Peyer's patch (tissue), 4 donors: ENCODE results near the gene FKRP. TPM values are rescaled to one million over a fixed set of nuclear protein-coding genes. Genes with fewer than 3 reads are reported as not detected.
A peak's percentile ranks its signal among the peaks of the same experiment; 100 is the strongest.

Source experiments
- DNase-seq, 3 donors: peaks; one replicate each; pipeline ENCODE4 v3.0.0-alpha.2; 2017 to 2019
- H3K27ac ChIP-seq, 4 donors: fragments of 200-600 bp; sonication (generic); one replicate each; pipeline ENCODE4 v1.5.1; 2016 to 2019
- H3K27me3 ChIP-seq, 2 donors: fragments of 200-600 bp; sonication (generic); one replicate each; pipeline ENCODE4 v1.5.1; 2019
- H3K36me3 ChIP-seq, 3 donors: fragments of 200-600 bp; sonication (generic); one replicate each; pipeline ENCODE4 v1.5.1; 2016 to 2019
- H3K4me1 ChIP-seq, 4 donors: fragments of 200-600 bp; sonication (generic); one replicate each; pipeline ENCODE4 v1.5.1; 2016 to 2019
- H3K4me3 ChIP-seq, 4 donors: fragments of 200-600 bp; sonication (generic); 1 replicate in 3 of 4; 2 replicates in 1 of 4; pipeline ENCODE4 v1.5.1; 2016 to 2019; ENCODE audit warnings: mild to moderate bottlenecking in 1 of 4
- H3K9me3 ChIP-seq, 4 donors: fragments of 200-600 bp; sonication (generic); one replicate each; pipeline ENCODE4 v1.5.1; 2016 to 2019; ENCODE audit warnings: mild to moderate bottlenecking in 1 of 4
- POLR2A ChIP-seq, 2 donors: fragments of 450-650 bp; IDR thresholded peaks; one replicate each; pipeline ENCODE4 v1.5.1; 2017; ENCODE audit warnings: antibody characterized with exemption in 2 of 2, mild to moderate bottlenecking in 2 of 2, moderate library complexity in 2 of 2
- total RNA-seq, 4 donors: library from RNA; depleted of rRNA; stranded (reverse); fragments of >200 nt; gene quantifications; one replicate each; pipeline ENCODE4 v1.1.0, GENCODE V29; 2016
- TF ChIP-seq, protein P1 (sequence below), 6 experiments: fragments of 450-650 bp in 4 of 6; fragments of 200-600 bp in 2 of 6; sonication (generic) in 1 of 6; IDR thresholded peaks; one replicate each; pipeline ENCODE4 v1.5.1; 2017 to 2019; ENCODE audit warnings: antibody characterized with exemption in 6 of 6, mild to moderate bottlenecking in 3 of 6, moderate library complexity in 1 of 6

The FKRP gene
- total RNA-seq, 4 donors from 2014 or later: 9.1 to 18.6 (median 15.3) TPM

DNA sequence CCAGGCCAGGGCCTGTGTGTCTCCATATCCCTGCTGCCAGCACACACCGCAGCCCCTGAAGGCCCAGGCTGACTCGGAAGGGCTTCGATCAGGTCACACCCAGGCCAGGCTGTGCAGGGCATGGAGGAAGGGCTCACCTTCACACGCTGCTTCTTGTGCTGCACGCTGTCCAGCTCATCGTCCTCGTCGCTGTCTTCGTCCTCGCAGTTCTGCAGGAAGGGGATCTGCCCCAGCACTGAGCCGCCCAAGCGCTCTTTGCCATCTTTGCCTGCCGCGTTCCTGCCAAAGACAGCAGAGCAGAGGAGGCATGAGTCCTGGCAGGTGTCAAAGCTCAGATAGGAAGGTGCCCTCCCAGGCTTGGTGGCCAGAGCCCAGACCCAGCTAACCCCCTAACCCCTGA is 15.3 kb upstream of the FKRP start:
- no peak for DNase-seq
- Histone ChIP-seq H3K36me3 (peaks cover 0 to 93% (median 0%) of the 10 kb centered on the region in 3 donors), H3K4me3 (no peak overlapping the region), H3K4me1 (peaks cover 0 to 10% (median 0%) of the 10 kb centered on the region in 4 donors), H3K9me3 (no peaks in the 10 kb centered on the region), H3K27me3 (no peaks in the 10 kb centered on the region), H3K27ac (no peak overlapping the region)
- no peak for TF ChIP-seq POLR2A (IDR thresholded peaks at IDR 0.05)
- TF ChIP-seq, protein P1, sequence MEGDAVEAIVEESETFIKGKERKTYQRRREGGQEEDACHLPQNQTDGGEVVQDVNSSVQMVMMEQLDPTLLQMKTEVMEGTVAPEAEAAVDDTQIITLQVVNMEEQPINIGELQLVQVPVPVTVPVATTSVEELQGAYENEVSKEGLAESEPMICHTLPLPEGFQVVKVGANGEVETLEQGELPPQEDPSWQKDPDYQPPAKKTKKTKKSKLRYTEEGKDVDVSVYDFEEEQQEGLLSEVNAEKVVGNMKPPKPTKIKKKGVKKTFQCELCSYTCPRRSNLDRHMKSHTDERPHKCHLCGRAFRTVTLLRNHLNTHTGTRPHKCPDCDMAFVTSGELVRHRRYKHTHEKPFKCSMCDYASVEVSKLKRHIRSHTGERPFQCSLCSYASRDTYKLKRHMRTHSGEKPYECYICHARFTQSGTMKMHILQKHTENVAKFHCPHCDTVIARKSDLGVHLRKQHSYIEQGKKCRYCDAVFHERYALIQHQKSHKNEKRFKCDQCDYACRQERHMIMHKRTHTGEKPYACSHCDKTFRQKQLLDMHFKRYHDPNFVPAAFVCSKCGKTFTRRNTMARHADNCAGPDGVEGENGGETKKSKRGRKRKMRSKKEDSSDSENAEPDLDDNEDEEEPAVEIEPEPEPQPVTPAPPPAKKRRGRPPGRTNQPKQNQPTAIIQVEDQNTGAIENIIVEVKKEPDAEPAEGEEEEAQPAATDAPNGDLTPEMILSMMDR (IDR thresholded peaks at IDR 0.05): no peak

DNA sequence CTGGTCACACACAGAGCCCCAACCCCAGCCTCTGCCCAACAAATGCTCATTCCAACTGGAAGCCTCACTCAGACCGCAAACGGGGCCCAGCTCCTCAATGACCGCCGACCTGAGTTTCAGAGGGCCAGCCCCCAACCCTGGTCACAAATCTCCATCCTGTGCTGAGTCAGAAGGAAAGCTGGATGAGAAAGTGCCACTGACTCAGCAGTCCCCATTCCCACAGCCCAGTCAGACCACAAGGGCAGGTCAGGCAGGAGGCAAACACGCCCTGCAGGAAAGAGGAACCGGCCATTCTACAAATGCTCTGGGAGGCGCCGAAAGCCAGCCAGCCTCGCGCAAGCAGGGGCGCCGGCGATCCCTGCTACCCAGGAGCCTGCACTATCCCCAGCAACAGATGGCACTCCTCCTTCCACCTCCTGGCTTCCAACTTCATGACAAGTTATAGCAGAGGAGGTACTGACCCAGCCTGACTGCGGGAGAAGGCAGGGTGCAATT is 14.8 kb upstream of the FKRP start:
- H3K36me3 ChIP-seq: peaks cover 0 to 93% (median 0%) of the 10 kb centered on the region in 3 donors
- no peak for DNase-seq
- peak overlapping the region in 1 of 4 donors; percentile 28 for H3K27ac ChIP-seq

DNA sequence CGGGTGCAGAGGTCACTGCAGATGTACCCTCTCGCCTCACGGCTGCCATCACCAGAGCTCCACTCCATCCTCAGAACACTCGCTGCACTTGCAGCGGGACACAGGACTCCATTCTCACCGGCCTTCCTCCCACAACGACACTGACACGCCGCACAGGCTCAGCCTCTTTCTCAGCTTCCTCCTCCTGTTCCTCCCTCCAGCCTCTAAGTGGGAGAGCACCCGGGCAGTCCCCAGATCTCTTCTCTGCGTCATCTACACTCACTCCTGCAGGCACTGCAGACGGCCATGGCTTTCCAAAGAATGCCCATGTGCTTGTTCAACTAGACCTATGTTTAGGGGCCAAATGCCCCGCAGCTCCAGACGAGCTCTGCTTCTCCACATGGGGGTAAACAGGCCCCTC is 14.3 kb upstream of the FKRP start:
- peaks cover 0 to 91% (median 0%) of the 10 kb centered on the region in 3 donors for H3K36me3 ChIP-seq
- TF ChIP-seq POLR2A (IDR thresholded peaks at IDR 0.05): no peak
- TF ChIP-seq, protein P1 (IDR thresholded peaks at IDR 0.05): no peak

More for the DNA sequence above, 14.8 kb upstream of the FKRP start:
- H3K4me3 ChIP-seq: no peak overlapping the region
- H3K9me3 ChIP-seq: no peaks in the 10 kb centered on the region
- H3K4me1 ChIP-seq: peaks cover 0 to 10% (median 0%) of the 10 kb centered on the region in 4 donors
- no peaks in the 10 kb centered on the region for H3K27me3 ChIP-seq
- TF ChIP-seq POLR2A (IDR thresholded peaks at IDR 0.05): no peak
- TF ChIP-seq, protein P1 (IDR thresholded peaks at IDR 0.05): no peak

GRCh38 chr19:46732172-46732938 is 13.5 kb upstream of the FKRP start:
- H3K36me3 ChIP-seq: peaks cover 0 to 91% (median 0%) of the 10 kb centered on the region in 3 donors
- no peak overlapping the region for H3K4me3 ChIP-seq
- peak in 1 of 3 donors; percentile 30 for DNase-seq
- TF ChIP-seq, protein P1 (IDR thresholded peaks at IDR 0.05): no peak
- TF ChIP-seq POLR2A (IDR thresholded peaks at IDR 0.05): no peak
- H3K9me3 ChIP-seq: no peaks in the 10 kb centered on the region
- no peak overlapping the region for H3K27ac ChIP-seq
- H3K27me3 ChIP-seq: no peaks in the 10 kb centered on the region
- peaks cover 0 to 10% (median 0%) of the 10 kb centered on the region in 4 donors for H3K4me1 ChIP-seq

More for the DNA sequence above, 14.3 kb upstream of the FKRP start:
- DNase-seq: no peak
- peak overlapping the region in 1 of 4 donors; percentile 28 for H3K27ac ChIP-seq
- no peak overlapping the region for H3K4me3 ChIP-seq
- H3K4me1 ChIP-seq: peaks cover 0 to 10% (median 0%) of the 10 kb centered on the region in 4 donors
- H3K27me3 ChIP-seq: no peaks in the 10 kb centered on the region
- H3K9me3 ChIP-seq: no peaks in the 10 kb centered on the region

- peak overlapping the region in 1 of 4 donors; percentile 6 for H3K27ac ChIP-seq
- TF ChIP-seq POLR2A (IDR thresholded peaks at IDR 0.05): no peak
- TF ChIP-seq, protein P1 (IDR thresholded peaks at IDR 0.05): no peak
- DNase-seq: peak in 1 of 3 donors; percentile 37
- H3K4me1 ChIP-seq: peaks cover 0 to 10% (median 0%) of the 10 kb centered on the region in 4 donors
- peaks cover 0 to 91% (median 0%) of the 10 kb centered on the region in 3 donors for H3K36me3 ChIP-seq
- H3K27me3 ChIP-seq: no peaks in the 10 kb centered on the region
- no peaks in the 10 kb centered on the region for H3K9me3 ChIP-seq
- no peak overlapping the region for H3K4me3 ChIP-seq
These were observed 12.7 kb upstream of the FKRP start for GRCh38 chr19:46732966-46733689.
